Loucy (cell line): ENCODE results near the gene OLA1.

Experiments used
- H2AFZ ChIP-seq: fragments of 200-600 bp; sonication (generic); 2 replicates; pipeline ENCODE4 v1.6.0; 2016; ENCODE audit warnings: antibody characterized with exemption, mild to moderate bottlenecking, low read length, moderate library complexity
- H3F3A ChIP-seq: fragments of 200-600 bp; 2 replicates; pipeline ENCODE4 v1.6.0; 2016; ENCODE audit warnings: antibody characterized with exemption, low read depth, mild to moderate bottlenecking
- H3K27me3 ChIP-seq: fragments of 200-600 bp; sonication (generic); 2 replicates; pipeline ENCODE4 v1.6.1; 2014; ENCODE audit warnings: low read length, mild to moderate bottlenecking; ENCODE audit not compliant: insufficient read depth, poor library complexity, severe bottlenecking
- H3K36me3 ChIP-seq: fragments of 200-600 bp; sonication (generic); 2 replicates; pipeline ENCODE4 v1.6.1; 2016; ENCODE audit warnings: low read length; ENCODE audit not compliant: insufficient read depth
- H3K4me1 ChIP-seq: fragments of 200-600 bp; sonication (generic); 2 replicates; pipeline ENCODE4 v1.5.1; 2014; ENCODE audit warnings: low read length, mild to moderate bottlenecking; ENCODE audit not compliant: insufficient read depth, poor library complexity, severe bottlenecking
- H3K4me2 ChIP-seq: fragments of 200-600 bp; sonication (generic); 2 replicates; pipeline ENCODE4 v1.6.0; 2014; ENCODE audit warnings: antibody characterized with exemption, low read length, low read depth, mild to moderate bottlenecking; ENCODE audit not compliant: poor library complexity, severe bottlenecking
- H3K4me3 ChIP-seq: fragments of 200-600 bp; sonication (generic); 2 replicates; pipeline ENCODE4 v1.5.1; 2014; ENCODE audit warnings: low read length, mild to moderate bottlenecking, mixed read lengths; ENCODE audit not compliant: poor library complexity, severe bottlenecking
- H3K79me2 ChIP-seq: fragments of 200-600 bp; sonication (generic); 2 replicates; pipeline ENCODE4 v1.6.1; 2014; ENCODE audit warnings: low read length; ENCODE audit not compliant: insufficient read depth
- H3K9ac ChIP-seq: fragments of 200-600 bp; sonication (generic); 2 replicates; pipeline ENCODE4 v1.6.0; 2014; ENCODE audit warnings: mild to moderate bottlenecking, low read depth, low read length, moderate library complexity; ENCODE audit not compliant: poor library complexity, severe bottlenecking
- H3K9me2 ChIP-seq: fragments of 200-600 bp; sonication (generic); replicated peaks from 2 replicates; pipeline ENCODE4 v1.6.1; 2016; ENCODE audit warnings: low read depth, low read length, mixed read lengths
- H3K9me3 ChIP-seq: fragments of 200-600 bp; sonication (generic); 2 replicates; pipeline ENCODE4 v1.6.1; 2014; ENCODE audit warnings: mild to moderate bottlenecking, antibody characterized with exemption, low read length, low read depth; ENCODE audit not compliant: insufficient read depth
- H4K20me1 ChIP-seq: fragments of 200-600 bp; sonication (generic); 2 replicates; pipeline ENCODE4 v1.6.0; 2014; ENCODE audit warnings: antibody characterized with exemption, low read length, mild to moderate bottlenecking; ENCODE audit not compliant: insufficient read depth, poor library complexity, severe bottlenecking
- EZH2phosphoT487 ChIP-seq: fragments of 200-600 bp; IDR thresholded peaks from 2 replicates; pipeline ENCODE4 v1.6.1; 2018; ENCODE audit warnings: antibody characterized with exemption, mild to moderate bottlenecking, moderate library complexity, borderline replicate concordance
- TF ChIP-seq, protein P1 (sequence below): fragments of 200-600 bp; sonication (generic); conservative IDR thresholded peaks from 2 replicates; pipeline ENCODE4 v1.5.1; 2014; ENCODE audit warnings: mild to moderate bottlenecking, antibody characterized with exemption, low read length

OLA1 gene

DNA sequence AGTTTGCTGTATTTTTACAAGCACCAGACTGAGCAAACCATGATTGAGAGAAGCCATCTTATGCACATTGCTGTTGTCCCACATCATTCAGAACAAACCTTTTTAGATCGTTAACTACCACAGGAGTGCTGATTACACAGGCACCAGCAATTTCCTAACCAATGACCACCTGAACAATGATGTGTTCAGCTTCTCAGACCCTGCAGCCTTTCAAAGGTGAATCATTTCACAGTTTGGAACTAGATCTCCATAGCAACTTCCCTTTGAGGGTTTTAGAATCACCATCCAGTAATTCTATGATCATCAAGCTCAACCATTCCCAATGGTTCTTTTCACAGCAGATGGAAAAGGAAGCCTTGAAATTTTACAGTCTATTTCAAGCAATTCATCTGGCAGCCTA lies 71.4 kb downstream of the OLA1 start:
- Histone ChIP-seq H3K27me3 (no peaks in the 10 kb centered on the region), H3K4me3 (no peak overlapping the region), H3K9ac (no peak overlapping the region), H3K9me3 (peaks cover 25% of the 10 kb centered on the region), H3K79me2 (peaks cover 39% of the 10 kb centered on the region), H3F3A (peaks cover 10% of the 10 kb centered on the region; the same call in 1 of the 2 replicates), H3K36me3 (peaks cover 18% of the 10 kb centered on the region; the same call in 1 of the 2 replicates), H3K9me2 (no peaks in the 10 kb centered on the region), H3K4me1 (peaks cover 28% of the 10 kb centered on the region), H4K20me1 (peaks cover 9% of the 10 kb centered on the region), H3K4me2 (no peak overlapping the region), H2AFZ (no peak overlapping the region)
- TF ChIP-seq, protein P1, sequence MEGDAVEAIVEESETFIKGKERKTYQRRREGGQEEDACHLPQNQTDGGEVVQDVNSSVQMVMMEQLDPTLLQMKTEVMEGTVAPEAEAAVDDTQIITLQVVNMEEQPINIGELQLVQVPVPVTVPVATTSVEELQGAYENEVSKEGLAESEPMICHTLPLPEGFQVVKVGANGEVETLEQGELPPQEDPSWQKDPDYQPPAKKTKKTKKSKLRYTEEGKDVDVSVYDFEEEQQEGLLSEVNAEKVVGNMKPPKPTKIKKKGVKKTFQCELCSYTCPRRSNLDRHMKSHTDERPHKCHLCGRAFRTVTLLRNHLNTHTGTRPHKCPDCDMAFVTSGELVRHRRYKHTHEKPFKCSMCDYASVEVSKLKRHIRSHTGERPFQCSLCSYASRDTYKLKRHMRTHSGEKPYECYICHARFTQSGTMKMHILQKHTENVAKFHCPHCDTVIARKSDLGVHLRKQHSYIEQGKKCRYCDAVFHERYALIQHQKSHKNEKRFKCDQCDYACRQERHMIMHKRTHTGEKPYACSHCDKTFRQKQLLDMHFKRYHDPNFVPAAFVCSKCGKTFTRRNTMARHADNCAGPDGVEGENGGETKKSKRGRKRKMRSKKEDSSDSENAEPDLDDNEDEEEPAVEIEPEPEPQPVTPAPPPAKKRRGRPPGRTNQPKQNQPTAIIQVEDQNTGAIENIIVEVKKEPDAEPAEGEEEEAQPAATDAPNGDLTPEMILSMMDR = no peak
- TF ChIP-seq EZH2phosphoT487 = no peak

DNA sequence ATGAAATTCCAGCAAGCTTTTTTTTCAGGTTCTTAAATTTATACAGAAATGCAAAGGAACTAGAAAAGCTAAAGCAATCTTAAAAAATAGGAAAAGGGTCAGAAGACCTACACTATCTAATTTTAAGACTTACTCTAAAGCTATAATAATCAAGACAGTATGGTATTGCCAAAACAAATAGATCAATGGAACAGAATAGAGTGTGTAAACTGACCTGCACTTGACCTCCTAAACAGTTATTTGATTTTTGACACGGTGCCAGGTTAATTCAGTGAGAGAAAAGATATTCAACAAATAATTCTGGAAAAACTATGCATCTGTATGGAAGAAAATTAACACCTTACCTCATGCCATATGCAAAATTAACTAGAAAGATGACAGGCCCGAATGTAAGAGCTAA lies 73.6 kb downstream of the OLA1 start:
- H3K4me2 ChIP-seq = no peak overlapping the region
- peaks cover 13% of the 10 kb centered on the region for H3K36me3 ChIP-seq
- no peaks in the 10 kb centered on the region for H3K9me2 ChIP-seq
- H3K4me3 ChIP-seq = no peak overlapping the region
- peaks cover 21% of the 10 kb centered on the region for H3K4me1 ChIP-seq
- peaks cover 10% of the 10 kb centered on the region; the same call in 1 of the 2 replicates for H3F3A ChIP-seq
- H3K9me3 ChIP-seq = peaks cover 26% of the 10 kb centered on the region
- peaks cover 4% of the 10 kb centered on the region for H4K20me1 ChIP-seq
- no peak for TF ChIP-seq EZH2phosphoT487
- TF ChIP-seq, protein P1 = no peak
- no peak overlapping the region for H2AFZ ChIP-seq
- H3K79me2 ChIP-seq = peaks cover 60% of the 10 kb centered on the region
- no peak overlapping the region for H3K9ac ChIP-seq
- H3K27me3 ChIP-seq = no peaks in the 10 kb centered on the region

DNA sequence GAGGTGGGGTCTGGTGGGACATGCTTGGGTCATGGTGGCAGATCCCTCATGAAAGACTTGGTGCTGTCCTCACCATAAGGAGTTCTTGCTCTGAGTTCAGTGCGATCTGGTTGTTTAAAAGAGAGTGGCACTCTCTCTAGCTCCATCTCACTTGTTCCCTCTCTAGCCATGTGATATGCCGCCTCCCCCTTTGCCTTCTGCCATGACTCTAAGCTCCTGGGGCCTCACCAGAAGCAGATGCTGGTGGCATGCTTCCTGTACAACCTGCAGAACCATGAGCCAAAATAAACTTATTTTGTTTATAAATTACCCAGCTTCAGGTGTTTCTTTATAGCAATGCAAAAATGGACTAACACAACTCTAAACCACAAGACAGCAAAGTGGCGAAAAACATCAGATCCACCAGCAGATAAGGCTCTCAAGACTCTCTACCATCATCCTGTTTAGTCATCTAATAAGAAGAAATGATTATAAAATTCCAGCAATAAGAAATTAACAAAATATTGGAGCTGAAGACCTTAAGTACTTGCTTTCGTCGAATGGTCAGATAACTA lies 75.5 kb downstream of the OLA1 start:
- H3K27me3 ChIP-seq = no peaks in the 10 kb centered on the region
- H3K9me3 ChIP-seq = peaks cover 44% of the 10 kb centered on the region
- TF ChIP-seq, protein P1 = no peak
- no peak for TF ChIP-seq EZH2phosphoT487
- H3K79me2 ChIP-seq = peaks cover 72% of the 10 kb centered on the region
- peaks cover 21% of the 10 kb centered on the region for H3K4me1 ChIP-seq
- no peaks in the 10 kb centered on the region for H3K9me2 ChIP-seq
- no peak overlapping the region for H2AFZ ChIP-seq
- H3K4me2 ChIP-seq = peak overlapping the region; percentile 21
- no peak overlapping the region for H3K9ac ChIP-seq
- peaks cover 10% of the 10 kb centered on the region; the same call in 1 of the 2 replicates for H3F3A ChIP-seq
- H4K20me1 ChIP-seq = no peaks in the 10 kb centered on the region
- peaks cover 23% of the 10 kb centered on the region for H3K36me3 ChIP-seq
- peak overlapping the region; percentile 18 for H3K4me3 ChIP-seq
